GM21423 (cell line): ENCODE results near the gene IFNAR2.
A peak's percentile ranks its signal among the peaks of the same experiment; 100 is the strongest.
"Not testable (repeated sequence)": the region's sequence is repeated elsewhere in the genome, so short reads cannot be mapped to it uniquely, and the experiment has no call there.

ENCODE experiments used
- ATAC-seq: cut with Tn5 transposase; IDR thresholded peaks from one replicate; pipeline ENCODE4 v1.9.1; 2021; ENCODE audit warnings: mild to moderate bottlenecking, moderate library complexity; ENCODE audit not compliant: unreplicated experiment

IFNAR2 gene

DNA sequence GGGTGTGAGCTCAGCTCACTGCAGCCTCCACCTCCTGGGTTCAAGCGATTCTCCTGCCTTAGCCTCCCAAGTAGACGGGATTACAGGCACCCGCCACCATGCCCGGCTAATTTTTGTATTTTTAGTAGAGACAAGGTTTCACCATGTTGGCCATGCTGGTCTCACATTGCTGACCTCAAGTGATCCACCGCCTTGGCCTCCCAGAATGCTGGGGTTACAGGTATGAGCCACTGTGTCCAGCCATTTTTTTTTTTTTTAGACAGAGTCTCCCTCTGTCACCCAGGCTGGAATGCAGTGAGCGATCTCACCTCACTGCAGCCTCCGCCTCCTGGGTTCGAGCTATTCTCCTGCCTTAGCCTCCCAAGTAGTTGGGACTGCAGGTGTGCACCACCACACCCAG is 13.1 kb downstream of the IFNAR2 start:
- ATAC-seq = not testable (repeated sequence)

DNA sequence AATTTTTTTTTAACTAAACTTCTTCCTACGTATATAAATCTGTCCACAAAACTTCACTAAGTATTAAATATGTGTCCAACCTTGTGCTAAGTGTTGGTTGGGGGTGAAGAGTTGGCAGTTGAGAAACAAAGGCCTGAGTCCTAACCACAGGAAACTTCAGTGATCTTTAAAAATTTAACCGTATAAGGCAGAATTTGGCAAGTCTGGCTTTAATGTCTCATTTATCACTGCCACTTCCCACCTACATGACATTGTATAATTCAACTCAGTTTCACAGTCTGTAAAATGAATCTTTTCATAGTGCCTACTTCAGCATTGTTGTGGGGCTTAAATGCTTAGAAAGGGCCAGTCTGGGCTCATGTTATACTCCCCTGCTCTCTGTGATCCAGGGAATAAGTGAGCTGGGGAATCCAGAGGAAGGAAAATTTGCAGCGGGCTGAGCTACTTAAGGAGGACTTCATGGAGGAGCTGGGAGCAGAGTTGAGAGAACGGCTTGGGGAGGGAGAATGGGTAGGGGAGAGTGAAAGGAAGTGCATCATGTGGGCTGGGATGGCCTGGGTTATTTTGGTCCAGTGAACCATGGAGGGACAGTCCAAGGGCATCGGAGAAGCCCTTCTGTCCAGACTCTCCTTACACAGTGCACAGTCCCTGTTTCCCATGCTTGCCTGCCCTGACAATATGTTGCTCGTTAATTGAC is 14.5 kb downstream of the IFNAR2 start:
- no peak for ATAC-seq

DNA sequence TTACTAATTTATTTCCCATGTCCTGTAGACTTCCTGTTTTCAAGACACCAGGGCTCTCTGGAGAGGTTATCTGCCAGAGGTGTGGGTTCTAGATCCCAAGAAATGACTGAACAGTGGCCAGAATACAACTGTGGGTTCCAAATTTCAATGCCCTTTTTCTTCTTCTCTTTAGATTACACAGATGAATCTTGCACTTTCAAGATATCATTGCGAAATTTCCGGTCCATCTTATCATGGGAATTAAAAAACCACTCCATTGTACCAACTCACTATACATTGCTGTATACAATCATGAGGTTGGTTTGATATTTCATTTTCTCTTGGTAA is 15.0 kb downstream of the IFNAR2 start:
- no peak for ATAC-seq

DNA sequence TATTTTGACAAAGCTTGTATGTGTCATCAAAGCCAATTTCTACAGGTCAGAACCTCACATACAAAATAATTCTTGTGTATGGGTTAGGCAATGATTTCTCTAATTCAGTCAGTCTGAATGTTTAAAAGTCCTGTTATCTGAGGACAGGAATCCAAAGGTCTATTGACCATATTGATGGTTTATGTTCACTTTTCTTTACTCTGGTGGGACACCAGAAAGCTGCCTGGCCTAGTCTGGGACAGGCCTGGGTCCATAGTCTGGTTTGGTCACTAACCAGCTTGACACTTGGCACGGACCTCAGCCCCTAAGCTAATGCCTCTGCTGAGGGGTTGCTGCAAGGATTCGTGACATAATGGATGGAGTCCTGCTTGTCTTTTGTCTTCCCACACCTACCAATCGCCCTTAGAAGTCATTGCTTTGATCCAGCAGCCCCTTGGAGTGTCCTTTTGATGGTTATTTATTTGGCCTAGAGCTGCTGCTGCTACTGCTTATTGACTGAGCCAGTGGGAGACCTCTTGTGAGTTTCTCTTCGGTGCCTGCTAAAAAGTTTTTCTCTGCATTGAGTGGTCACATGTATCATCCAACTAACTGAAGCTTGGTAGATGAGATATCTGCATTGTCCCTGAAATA is 15.7 kb downstream of the IFNAR2 start:
- no peak for ATAC-seq

DNA sequence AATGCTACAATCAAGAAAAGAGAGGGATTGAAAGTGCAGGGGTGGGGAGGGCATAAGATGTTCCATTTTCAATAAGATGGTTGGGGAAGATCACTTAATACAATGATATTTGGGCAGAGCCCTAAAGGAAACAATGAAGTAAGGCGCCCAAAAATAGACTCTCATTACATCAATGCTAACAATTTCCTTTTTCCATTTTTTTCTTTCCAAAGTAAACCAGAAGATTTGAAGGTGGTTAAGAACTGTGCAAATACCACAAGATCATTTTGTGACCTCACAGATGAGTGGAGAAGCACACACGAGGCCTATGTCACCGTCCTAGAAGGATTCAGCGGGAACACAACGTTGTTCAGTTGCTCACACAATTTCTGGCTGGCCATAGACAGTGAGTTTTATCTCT is 16.8 kb downstream of the IFNAR2 start:
- no peak for ATAC-seq

DNA sequence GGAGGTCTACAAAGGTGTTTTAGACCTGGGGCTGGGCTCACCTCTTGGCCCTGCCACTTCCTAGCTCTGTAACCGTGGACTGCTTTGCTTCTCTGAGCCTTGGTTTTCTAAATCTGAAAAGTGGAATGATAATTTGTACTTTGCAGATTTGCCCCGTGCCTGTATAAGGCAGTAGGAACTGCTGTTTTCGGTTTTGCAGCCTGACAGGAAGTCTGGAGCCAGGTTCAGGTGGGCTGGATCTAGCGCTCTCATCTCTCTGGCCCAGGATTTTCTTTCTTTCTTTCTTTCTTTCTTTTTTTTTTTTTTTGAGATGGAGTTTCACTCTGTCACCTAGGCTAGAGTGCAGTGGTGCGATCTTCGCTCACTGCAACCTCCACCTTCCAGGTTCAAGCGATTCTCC is 17.2 kb downstream of the IFNAR2 start:
- ATAC-seq = no peak

DNA sequence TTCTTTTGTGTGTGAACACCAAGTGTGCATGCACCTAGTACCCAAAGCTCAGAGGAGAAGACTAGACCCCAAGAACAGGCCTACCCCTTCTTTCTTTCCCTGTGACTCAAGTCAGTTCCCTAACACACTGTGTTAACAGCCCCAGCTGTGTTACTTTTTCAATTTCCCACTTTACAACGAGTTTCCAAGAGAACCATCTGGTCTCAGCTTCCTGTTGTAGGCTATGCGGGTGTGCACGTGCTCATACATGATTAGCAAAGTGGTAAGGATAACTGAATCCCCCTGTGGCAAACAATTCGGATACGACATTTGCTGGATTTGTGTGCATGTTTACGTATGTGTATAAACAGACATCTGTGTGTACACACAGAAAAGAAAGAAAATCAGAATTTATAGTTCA is 17.9 kb downstream of the IFNAR2 start:
- ATAC-seq = no peak

DNA sequence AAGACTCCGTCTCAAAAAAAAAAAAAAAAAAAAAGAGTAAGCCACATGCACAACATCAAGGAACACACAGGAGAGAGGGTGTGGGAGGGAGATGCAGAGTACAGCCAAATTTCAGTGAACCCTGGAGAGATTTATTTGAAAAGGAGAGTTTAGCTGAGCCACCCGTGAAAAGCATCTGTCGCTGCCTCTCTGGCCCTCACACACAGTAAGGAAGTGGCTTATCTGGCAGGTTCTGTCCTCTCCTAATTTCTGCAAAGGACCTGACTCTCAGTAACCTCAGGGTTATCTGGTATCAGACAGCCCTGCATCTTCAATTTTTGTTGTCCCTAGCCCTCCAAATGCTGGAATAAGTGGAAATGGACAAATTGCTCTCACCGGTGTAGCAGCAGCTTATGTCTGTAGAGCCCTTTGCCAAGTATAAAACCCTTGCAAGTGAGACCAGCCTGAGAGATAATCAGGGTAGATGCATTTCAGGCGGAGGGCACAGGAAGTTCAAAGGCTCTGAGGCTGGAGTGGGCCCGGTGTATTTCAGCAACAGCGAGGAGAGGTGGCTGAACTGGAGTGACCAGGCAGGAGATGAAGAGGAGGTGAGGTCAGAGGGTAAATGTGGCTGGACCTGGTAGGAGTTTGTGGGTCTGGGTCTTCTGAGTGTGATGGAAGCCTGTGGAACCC is 19.7 kb downstream of the IFNAR2 start:
- ATAC-seq = no peak

DNA sequence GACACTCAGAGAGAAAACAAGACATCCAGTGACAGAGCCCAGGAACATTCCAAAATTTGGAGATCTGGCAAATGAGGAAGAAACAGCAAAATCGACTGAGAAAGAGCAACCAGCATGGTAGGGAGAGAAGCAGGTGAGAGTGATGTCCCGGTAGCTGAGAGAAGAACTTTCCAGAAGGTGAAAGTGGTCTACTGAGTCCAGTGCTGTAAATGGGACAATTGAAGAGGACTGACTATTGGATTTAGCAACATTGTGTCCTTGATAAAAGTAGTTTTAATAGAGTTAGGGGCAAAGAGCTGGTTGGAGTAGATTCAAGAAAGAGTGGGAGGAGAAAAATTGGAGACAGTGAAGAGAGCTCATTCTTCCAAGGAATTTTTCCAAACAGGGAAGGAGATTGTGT is 21.4 kb downstream of the IFNAR2 start:
- ATAC-seq = no peak

DNA sequence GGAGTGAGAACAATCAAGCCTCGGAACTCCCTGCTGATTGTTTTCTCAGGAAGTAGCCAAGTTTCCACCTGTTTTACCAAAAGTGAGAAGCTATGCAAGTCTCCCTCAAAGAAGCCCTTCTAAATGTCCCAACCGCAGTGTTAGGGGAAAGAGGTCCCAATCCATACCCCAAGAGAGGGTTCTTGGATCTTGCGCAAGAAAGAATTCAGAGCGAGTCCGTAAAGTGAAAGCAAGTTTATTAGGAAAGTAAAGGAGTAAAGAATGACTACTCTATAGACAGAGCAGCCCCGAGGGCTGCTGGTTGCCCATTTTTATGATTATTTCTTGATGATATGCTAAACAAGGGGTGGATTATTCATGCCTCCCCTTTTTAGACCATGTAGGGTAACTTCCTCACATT is 23.6 kb downstream of the IFNAR2 start:
- ATAC-seq = not testable (repeated sequence)

DNA sequence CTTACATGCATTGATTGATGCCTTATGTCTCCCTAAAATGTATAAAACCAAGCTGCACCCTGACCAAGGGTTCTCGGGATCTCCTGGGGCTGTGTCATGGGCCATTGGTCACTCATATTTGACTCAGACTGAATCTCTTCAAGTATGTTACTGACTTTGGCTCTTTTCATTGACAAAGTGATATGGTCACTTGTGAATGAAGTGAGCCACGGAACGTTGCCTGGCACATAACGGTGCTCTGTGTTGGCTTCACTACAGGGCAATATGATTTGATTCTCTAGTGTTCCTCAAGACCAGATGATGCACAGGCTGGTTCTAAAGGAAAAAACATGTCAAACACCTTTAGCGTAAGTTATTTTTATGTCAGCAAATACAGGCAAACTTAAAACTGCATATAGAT is 25.0 kb downstream of the IFNAR2 start:
- no peak for ATAC-seq

DNA sequence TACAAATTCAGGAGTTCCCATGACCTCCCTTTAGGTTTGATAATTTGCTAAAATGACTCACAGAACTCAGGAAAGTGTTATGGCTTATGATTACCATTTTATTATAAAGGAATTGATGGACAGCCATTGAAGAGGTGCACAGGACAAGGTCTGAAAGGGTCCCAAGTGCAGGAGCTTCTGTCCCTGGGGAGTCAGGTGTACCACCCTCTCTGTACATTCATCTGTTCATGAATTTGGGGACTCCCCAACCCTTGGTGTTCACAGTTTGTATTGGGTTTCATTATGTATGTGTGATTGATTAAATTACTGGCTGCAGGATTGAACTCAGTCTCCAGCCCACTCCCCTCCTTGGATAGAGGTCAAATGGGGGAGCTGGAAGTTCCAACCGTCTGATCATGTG is 25.7 kb downstream of the IFNAR2 start:
- no peak for ATAC-seq

DNA sequence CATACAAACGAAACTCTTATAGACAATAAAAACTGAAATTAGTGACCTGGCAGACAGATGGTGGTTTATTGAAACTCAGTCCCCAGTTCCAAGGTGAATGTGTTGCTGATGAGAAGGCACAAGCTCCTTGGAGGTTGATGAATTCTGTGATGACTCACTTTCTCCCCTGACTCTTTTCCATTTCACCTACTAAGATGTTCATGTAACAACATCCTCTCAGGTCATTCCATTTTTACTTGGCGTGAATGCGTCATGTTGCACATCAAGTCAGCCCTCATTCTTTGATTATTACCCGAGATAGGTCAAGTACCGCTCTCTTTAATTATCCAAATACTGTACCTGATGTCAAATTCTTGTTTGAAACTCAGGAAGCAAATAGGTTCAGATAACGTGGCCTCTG is 26.3 kb downstream of the IFNAR2 start:
- no peak for ATAC-seq

DNA sequence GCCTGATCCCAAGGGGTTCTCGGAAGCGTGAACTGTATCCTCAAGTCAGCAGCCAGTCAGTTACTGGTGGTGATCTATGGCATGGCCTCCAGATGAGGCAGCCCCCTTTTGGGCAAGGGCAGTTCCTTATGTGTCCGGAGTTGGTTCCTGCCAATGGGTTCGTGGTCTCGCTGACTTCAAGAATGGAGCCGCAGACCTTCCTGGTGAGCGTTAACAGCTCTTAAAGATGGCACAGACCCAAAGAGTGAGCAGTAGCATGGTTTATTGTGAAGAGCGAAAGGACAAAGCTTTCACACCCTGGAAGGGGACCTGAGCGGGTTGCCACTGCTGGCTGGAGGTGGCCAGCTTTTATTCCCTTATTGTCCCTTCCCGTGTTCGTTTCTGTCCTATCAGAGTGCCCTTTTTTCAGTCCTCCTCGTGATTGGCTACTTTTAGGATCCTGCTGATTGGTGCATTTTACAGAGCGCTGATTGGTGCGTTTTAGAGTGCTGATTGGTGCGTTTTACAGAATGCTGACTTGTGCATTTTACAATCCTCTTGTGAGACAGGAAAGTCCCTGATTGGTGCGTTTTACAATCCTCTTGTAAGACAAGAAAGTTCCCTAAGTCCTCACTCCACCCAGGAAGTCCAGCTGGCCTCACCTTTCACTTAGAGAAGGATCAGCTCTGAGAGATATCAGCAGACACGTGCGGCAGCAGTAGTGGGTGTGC is 27.5 kb downstream of the IFNAR2 start:
- no peak for ATAC-seq

DNA sequence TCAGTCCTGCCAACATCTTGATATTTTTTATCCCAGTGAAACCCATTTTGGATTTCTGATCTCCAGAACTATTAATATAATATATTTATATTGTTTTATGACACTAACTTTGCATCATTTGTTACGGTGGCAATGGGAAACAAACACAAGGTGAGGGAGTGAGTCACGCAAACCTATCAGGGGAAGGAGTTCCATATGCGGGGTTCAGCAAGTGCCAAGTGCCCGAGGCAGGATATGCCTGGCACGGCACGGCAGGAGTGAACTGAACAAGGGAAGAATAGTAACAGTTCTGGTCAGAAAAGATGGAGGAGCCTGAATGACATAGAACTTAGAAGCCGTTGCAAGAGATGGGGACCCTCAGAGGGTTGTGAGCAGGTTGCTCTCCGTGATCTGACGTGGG is 28.7 kb downstream of the IFNAR2 start:
- ATAC-seq = no peak

DNA sequence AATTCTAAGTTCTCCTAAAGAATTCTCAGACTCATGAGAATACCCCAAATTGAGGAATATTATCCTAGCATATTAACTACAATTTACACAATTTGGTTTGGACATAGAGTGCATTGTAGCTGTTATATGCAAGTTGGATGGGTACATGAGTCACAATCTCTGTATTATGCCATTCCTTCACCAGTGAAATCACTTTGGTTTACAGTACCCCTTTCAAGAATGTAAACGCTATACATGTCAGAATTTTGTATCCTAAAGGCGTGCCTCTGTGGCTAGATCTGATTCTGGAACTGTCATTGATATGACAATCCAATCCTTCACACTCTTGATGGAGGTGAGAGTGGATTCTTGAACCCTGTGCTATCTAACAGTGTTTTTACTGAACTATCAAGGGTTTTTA is 29.7 kb downstream of the IFNAR2 start:
- ATAC-seq = no peak

DNA sequence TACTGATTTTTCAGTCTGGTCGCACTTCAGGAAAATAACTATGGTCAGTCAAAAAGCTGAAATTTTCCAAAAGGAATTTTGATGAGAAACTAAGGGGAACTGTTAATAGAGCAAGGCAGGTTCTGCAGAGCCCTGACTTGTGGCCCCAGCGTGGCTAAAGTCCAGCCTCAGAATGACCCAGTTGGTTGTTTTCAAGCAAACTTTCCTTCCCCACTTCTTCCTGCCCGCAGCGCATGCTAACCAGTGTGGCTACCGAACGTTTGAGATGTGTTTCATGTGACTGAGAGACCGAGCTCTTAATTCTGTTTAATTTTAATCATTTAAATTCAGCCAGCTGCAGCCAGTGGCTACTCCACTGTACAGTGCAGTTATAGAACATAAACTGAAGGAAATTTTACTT is 30.3 kb downstream of the IFNAR2 start:
- ATAC-seq = no peak

DNA sequence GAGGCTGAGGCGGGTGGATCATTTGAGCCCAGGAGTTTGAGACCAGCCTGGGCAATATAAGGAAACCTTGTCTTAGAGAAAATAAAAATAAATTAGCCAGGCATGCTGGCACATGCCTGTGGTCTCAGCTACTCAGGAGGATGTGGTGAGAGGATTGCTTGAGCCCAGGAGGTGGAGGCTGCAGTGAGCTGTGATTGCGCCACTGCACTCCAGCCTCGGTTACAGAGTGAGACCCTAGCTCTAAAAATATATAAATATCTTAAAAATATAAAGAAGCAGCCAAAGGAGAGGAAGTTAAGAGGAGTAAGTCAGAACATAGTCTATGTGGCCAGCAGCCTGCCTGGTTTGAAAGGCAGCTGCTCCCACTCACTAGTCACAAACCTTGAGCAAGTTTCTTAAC is 31.9 kb downstream of the IFNAR2 start:
- no peak for ATAC-seq

DNA sequence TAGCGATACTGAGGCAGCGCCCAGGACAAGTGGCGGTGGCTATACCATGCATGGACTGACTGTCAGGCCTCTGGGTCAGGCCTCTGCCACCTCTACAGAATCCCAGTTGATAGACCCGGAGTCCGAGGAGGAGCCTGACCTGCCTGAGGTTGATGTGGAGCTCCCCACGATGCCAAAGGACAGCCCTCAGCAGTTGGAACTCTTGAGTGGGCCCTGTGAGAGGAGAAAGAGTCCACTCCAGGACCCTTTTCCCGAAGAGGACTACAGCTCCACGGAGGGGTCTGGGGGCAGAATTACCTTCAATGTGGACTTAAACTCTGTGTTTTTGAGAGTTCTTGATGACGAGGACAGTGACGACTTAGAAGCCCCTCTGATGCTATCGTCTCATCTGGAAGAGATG is 33.2 kb downstream of the IFNAR2 start:
- no peak for ATAC-seq

DNA sequence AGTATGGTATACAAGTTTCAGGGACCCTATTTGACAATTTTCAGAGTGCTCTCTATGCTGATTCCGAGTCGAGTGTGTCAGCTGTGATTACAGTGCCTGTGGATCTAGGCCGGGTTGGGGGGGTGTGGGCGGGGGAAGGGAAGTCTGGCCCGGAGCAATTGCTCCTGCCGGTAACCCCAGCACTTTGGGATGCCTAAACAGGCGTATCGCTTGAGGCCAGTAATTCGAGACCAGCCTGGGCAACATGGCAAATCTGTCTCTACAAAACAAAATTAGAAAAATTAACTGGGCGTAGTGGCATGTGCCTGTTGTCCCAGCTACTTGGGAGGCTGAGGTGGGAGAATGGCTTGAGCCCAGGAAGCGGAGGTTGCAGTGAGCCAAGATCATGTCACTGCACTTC is 34.8 kb downstream of the IFNAR2 start:
- ATAC-seq = no peak

DNA sequence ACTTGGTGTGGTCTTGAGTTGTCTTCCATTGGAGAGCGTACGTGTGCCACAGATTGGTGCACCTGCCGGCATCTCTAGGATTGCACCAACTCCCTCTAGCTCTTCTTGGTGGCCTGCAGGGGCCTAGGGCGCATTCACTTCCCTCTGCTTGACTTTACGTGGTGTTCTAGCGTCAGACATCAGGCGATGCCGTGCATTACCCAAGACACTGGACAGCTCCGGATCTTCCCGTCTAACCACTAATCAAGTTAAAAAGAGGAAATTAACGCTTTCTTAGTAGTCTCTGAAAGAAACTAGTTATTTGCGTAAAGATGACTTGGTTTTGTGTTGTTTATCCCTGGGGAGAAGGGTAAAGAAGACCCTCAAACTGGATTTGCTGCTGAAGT is 35.9 kb downstream of the IFNAR2 start:
- peak; percentile 31 for ATAC-seq
